Ovary (tissue), 3 donors: ENCODE results near the gene PEX12.

ENCODE experiments used
- EP300 ChIP-seq: sonication (generic); formaldehyde crosslinking; IDR thresholded peaks from one replicate; pipeline ENCODE4 v1.6.1; 2017; ENCODE audit warnings: antibody characterized with exemption
- POLR2A ChIP-seq: fragments of 450-650 bp; IDR thresholded peaks from one replicate; pipeline ENCODE4 v1.6.1; 2017; ENCODE audit warnings: antibody characterized with exemption, mild to moderate bottlenecking, moderate library complexity
- TF ChIP-seq, protein P1 (sequence below), 3 donors: fragments of 450-650 bp in 2 of 3; fragments of 200-600 bp in 1 of 3; IDR thresholded peaks; one replicate each; pipeline versions ENCODE4 v1.5.1 to v1.8.0; 2016 to 2022; ENCODE audit warnings: antibody characterized with exemption in 3 of 3, mild to moderate bottlenecking in 1 of 3
- donor health status: DM: no; HTN: no; CAD: no.

- TF ChIP-seq, protein P1, sequence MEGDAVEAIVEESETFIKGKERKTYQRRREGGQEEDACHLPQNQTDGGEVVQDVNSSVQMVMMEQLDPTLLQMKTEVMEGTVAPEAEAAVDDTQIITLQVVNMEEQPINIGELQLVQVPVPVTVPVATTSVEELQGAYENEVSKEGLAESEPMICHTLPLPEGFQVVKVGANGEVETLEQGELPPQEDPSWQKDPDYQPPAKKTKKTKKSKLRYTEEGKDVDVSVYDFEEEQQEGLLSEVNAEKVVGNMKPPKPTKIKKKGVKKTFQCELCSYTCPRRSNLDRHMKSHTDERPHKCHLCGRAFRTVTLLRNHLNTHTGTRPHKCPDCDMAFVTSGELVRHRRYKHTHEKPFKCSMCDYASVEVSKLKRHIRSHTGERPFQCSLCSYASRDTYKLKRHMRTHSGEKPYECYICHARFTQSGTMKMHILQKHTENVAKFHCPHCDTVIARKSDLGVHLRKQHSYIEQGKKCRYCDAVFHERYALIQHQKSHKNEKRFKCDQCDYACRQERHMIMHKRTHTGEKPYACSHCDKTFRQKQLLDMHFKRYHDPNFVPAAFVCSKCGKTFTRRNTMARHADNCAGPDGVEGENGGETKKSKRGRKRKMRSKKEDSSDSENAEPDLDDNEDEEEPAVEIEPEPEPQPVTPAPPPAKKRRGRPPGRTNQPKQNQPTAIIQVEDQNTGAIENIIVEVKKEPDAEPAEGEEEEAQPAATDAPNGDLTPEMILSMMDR (IDR thresholded peaks at IDR 0.05): no peak
- no peak for TF ChIP-seq POLR2A
- TF ChIP-seq EP300: no peak
These were observed 48.5 kb downstream of the PEX12 start for GRCh38 chr17:35529866-35530265.
